Melanocyte of skin (primary cell): Measurements from ENCODE around the gene OR2A1. TPM values are rescaled to one million over a fixed set of nuclear protein-coding genes. Genes with fewer than 3 reads are reported as not detected.

Source experiments
- total RNA-seq, 2 donors: library from RNA; depleted of rRNA; stranded (reverse); fragments of >200 nt; gene quantifications; 2 replicates each; pipeline ENCODE4 v1.2.3, GENCODE V29; 2012

The OR2A1 gene, protein sequence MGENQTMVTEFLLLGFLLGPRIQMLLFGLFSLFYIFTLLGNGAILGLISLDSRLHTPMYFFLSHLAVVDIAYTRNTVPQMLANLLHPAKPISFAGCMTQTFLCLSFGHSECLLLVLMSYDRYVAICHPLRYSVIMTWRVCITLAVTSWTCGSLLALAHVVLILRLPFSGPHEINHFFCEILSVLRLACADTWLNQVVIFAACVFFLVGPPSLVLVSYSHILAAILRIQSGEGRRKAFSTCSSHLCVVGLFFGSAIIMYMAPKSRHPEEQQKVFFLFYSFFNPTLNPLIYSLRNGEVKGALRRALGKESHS
- under 1 TPM in 1 of 2 donors, not detected in 1; 0.34 TPM for total RNA-seq

DNA sequence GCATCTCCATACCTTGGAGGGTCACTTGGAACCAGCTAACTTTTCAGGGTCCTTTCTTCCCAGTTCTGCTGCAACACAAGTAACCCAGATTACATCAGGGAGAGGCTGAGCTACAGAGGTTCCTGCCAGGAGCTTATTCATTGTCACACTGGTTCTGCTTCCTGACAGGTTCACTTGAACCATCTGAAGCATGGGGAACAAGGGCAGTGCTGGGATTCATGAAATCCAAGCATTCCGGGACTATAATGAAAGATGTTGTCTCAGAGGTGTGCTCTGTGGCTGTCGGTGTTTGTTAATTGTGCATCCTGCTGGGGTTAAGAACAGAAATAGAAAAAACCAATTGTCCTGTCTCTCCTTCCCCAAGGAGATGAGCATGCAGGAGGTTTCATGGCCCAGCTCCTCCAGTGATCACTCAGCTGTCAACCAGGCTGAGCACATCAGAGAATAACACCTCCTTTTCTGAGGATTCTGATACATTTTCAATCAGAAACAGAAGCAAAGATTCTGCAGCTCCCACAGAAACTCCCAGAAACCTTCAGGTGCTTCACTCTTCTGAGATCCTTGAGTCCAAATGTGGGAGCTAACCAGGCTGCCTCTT lies at the start of gene OR2A1:
OR2A1 (plus strand) TSS at position 548 of the 598 bp plus-strand sequence. CDS start 5,706 bp downstream, outside the sequence.

DNA sequence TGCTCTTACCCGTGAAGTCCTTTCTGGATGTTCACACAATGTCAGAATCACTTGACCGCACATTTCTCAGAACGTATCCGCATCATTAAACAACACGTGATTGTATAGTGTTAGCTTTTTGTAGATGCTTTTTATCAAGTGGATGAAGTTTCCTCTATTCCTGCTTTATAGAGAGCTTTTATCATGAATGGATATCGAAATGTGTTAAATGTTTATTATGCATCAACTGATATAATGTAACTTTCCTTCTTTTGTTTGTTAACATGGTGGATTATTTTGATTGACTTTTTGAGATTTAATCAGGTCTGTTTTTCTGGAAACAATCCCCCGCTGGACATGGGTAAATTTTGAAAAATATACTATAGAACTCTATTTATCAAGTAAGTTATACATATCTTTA lies 47.5 kb upstream of the OR2A1 start, which contains the start of gene OR2A7:
OR2A7 (minus strand) TSS at position 101 of the 400 bp plus-strand sequence. CDS start 5,164 bp downstream, outside the sequence.

GRCh38 chr7:144269188-144269587 lies 43.0 kb upstream of the OR2A1 start, which contains the start of gene CTAGE8:
Gene CTAGE8 (minus strand): TSS chr7:144269288. CDS start chr7:144269250, 38 bp downstream.

GRCh38 chr7:144355176-144355822 lies 43.1 kb downstream of the OR2A1 start, which contains the start of gene ARHGEF5:
Gene ARHGEF5 (plus strand): TSS chr7:144355402. CDS start chr7:144362670, 7,268 bp downstream.

Other genes with a start within 250 kb of the OR2A1 start
- not detected for gene OR2A25, start 242.6 kb upstream of the OR2A1 start, total RNA-seq
- not detected for gene OR2A12, start 226.1 kb upstream of the OR2A1 start, total RNA-seq
- gene OR2A2, start 202.8 kb upstream of the OR2A1 start, total RNA-seq: not detected
- gene OR2A14, start 189.2 kb upstream of the OR2A1 start, total RNA-seq: not detected
- gene CTAGE4, start 129.0 kb upstream of the OR2A1 start, total RNA-seq: under 1 TPM; under 0.01 to 0.69 TPM
- 1 to 10 TPM in 1 of 2 donors, under 1 TPM in 1; 0.67 to 1.4 TPM for gene ARHGEF35, start 116.6 kb upstream of the OR2A1 start, total RNA-seq
- gene OR2A42, start 72.8 kb upstream of the OR2A1 start, total RNA-seq: not detected
- gene OR2A7, start 47.6 kb upstream of the OR2A1 start, total RNA-seq: 1 to 10 TPM in 1 of 2 donors, under 1 TPM in 1; 0.33 to 1.4 TPM
- 1 to 10 TPM in 1 of 2 donors, under 1 TPM in 1; 0.33 to 1.4 TPM for gene CTAGE8, start 43.1 kb upstream of the OR2A1 start, total RNA-seq
- gene ARHGEF5, start 43.0 kb downstream of the OR2A1 start, total RNA-seq: 1 to 10 TPM; 1.7 to 3.8 TPM
- not detected for gene NOBOX, start 91.3 kb downstream of the OR2A1 start, total RNA-seq